HFFc6 (cell line): ENCODE data around the gene GTPBP1. TPM values are rescaled to one million over a fixed set of nuclear protein-coding genes. Genes with fewer than 3 reads are reported as not detected.

Experiments
- DNase-seq: peaks from one replicate; pipeline ENCODE4 v3.0.0-alpha.2; 2018
- H3K27ac Mint-ChIP-seq: 2 replicates; pipeline ENCODE4 v1.8.0; 2020; ENCODE audit warnings: mild to moderate bottlenecking, mixed read lengths
- H3K27me3 Mint-ChIP-seq: 2 replicates; pipeline ENCODE4 v1.8.0; 2021; ENCODE audit warnings: mild to moderate bottlenecking, moderate library complexity, mixed read lengths; ENCODE audit not compliant: insufficient read depth
- H3K36me3 Mint-ChIP-seq: 2 replicates; pipeline ENCODE4 v1.8.0; 2021; ENCODE audit warnings: low read depth, mixed read lengths
- H3K4me1 Mint-ChIP-seq: 2 replicates; pipeline ENCODE4 v1.8.0; 2020; ENCODE audit warnings: low read depth, mixed read lengths
- H3K4me3 Mint-ChIP-seq: 2 replicates; pipeline ENCODE4 v1.8.0; 2020; ENCODE audit warnings: mild to moderate bottlenecking, moderate library complexity, mixed read lengths
- H3K9me3 Mint-ChIP-seq: 2 replicates; pipeline ENCODE4 v1.8.0; 2020; ENCODE audit warnings: mild to moderate bottlenecking, mixed read lengths
- CTCF ChIP-seq: fragments of 200-600 bp; sonication (generic); IDR thresholded peaks from 2 replicates; pipeline ENCODE4 v1.5.0; 2021; ENCODE audit warnings: antibody characterized with exemption, mild to moderate bottlenecking
- total RNA-seq, 6 experiments: library from RNA; stranded (reverse); fragmentation: NEBNext Ultra II Directional; extraction: Animal tissue kit (Norgen Biotek cat#: 25700); gene quantifications; 2 replicates in 1 of 6; 3 replicates in 5 of 6; pipeline ENCODE4 v1.2.3, GENCODE V29; 2021

GTPBP1 gene
- total RNA-seq, 6 experiments from 2014 or later: 32.1 to 40.8 (median 38.4) TPM

GRCh38 chr22:38694049-38694448, 11.7 kb upstream of the GTPBP1 start:
- Mint-ChIP-seq H3K4me3 (no peak overlapping the region), H3K27ac (no peak overlapping the region), H3K9me3 (no peaks in the 10 kb centered on the region), H3K4me1 (peaks cover 43% of the 10 kb centered on the region), H3K36me3 (peaks cover 50% of the 10 kb centered on the region), H3K27me3 (no peaks in the 10 kb centered on the region; the same call in 1 of the 2 replicates)
- DNase-seq: no peak
- TF ChIP-seq CTCF: no peak

GRCh38 chr22:38694940-38695339, 10.8 kb upstream of the GTPBP1 start:
- no peak for DNase-seq
- Mint-ChIP-seq H3K27ac (peak overlapping the region; percentile 54), H3K4me3 (no peak overlapping the region; the same call in 1 of the 2 replicates), H3K9me3 (no peaks in the 10 kb centered on the region), H3K36me3 (peaks cover 57% of the 10 kb centered on the region), H3K4me1 (peaks cover 51% of the 10 kb centered on the region), H3K27me3 (no peaks in the 10 kb centered on the region; the same call in 1 of the 2 replicates)
- no peak for TF ChIP-seq CTCF

GRCh38 chr22:38696606-38697424, 8.9 kb upstream of the GTPBP1 start:
- H3K27ac Mint-ChIP-seq: peak overlapping the region; percentile 79
- no peak for TF ChIP-seq CTCF

GRCh38 chr22:38697425-38698089, 8.2 kb upstream of the GTPBP1 start:
- no peak for DNase-seq
- TF ChIP-seq CTCF: no peak
- Mint-ChIP-seq H3K9me3 (no peaks in the 10 kb centered on the region), H3K27ac (peak overlapping the region; percentile 79), H3K4me1 (peaks cover 57% of the 10 kb centered on the region), H3K27me3 (peaks cover 6% of the 10 kb centered on the region), H3K4me3 (peak overlapping the region; percentile 95), H3K36me3 (peaks cover 50% of the 10 kb centered on the region)

More at GRCh38 chr22:38696606-38697424, 8.9 kb upstream of the GTPBP1 start:
- H3K9me3 Mint-ChIP-seq: no peaks in the 10 kb centered on the region
- H3K4me3 Mint-ChIP-seq: peak overlapping the region; percentile 95
- H3K4me1 Mint-ChIP-seq: peaks cover 57% of the 10 kb centered on the region
- DNase-seq: peak; percentile 79
- peaks cover 53% of the 10 kb centered on the region for H3K36me3 Mint-ChIP-seq
- H3K27me3 Mint-ChIP-seq: peaks cover 6% of the 10 kb centered on the region

GRCh38 chr22:38698407-38699094, 7.2 kb upstream of the GTPBP1 start:
- Mint-ChIP-seq H3K4me3 (peak overlapping the region; percentile 95), H3K27ac (peak overlapping the region; percentile 94; the same call in 1 of the 2 replicates), H3K36me3 (peaks cover 42% of the 10 kb centered on the region), H3K9me3 (no peaks in the 10 kb centered on the region), H3K4me1 (peaks cover 57% of the 10 kb centered on the region), H3K27me3 (peaks cover 6% of the 10 kb centered on the region)
- no peak for TF ChIP-seq CTCF
- no peak for DNase-seq
